Measurements from ENCODE around the gene WDR18.

DNA sequence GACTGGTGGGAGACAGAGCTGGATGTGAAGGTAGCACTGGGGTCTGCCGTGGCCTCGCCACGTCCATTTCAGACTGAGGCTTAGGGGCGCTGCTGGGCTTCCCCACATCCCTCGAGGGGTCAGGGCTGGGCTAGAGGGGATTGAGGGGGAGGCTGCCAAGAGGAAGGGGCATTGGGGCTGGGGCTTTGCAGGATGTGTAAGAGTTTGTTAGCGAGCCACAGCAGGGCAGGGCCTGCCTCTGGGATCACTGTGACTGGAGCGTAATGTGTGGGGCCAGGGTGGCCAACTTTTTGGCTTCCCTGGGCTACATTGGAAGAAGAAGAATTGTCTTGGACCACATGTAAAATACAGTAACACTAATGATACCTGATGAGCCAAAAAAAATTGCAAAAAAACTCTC, 44.2 kb upstream of the WDR18 start:
- TF ChIP-seq, protein P1, sequence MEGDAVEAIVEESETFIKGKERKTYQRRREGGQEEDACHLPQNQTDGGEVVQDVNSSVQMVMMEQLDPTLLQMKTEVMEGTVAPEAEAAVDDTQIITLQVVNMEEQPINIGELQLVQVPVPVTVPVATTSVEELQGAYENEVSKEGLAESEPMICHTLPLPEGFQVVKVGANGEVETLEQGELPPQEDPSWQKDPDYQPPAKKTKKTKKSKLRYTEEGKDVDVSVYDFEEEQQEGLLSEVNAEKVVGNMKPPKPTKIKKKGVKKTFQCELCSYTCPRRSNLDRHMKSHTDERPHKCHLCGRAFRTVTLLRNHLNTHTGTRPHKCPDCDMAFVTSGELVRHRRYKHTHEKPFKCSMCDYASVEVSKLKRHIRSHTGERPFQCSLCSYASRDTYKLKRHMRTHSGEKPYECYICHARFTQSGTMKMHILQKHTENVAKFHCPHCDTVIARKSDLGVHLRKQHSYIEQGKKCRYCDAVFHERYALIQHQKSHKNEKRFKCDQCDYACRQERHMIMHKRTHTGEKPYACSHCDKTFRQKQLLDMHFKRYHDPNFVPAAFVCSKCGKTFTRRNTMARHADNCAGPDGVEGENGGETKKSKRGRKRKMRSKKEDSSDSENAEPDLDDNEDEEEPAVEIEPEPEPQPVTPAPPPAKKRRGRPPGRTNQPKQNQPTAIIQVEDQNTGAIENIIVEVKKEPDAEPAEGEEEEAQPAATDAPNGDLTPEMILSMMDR (conservative IDR thresholded peaks at IDR 0.05; ENCODE audit: low read depth, low read length): no peak
- TF ChIP-seq EZH2 (IDR thresholded peaks at IDR 0.05; ENCODE audit: low read length, unreplicated experiment): no peak
- no peak for TF ChIP-seq EZH2phosphoT487 (IDR thresholded peaks at IDR 0.05; ENCODE audit: borderline replicate concordance, low read length)
